Effector CD8-positive, alpha-beta T cell (primary cell): ENCODE data around the gene PSMA8.
"Not testable (repeated sequence)": the region's sequence is repeated elsewhere in the genome, so short reads cannot be mapped to it uniquely, and the experiment has no call there.

ENCODE experiments used
- DNase-seq: peaks from one replicate; lab custom pipeline; 2025; lab: John Stamatoyannopoulos, UW

The PSMA8 gene

GRCh38 chr18:26233208-26233607, 99.5 kb downstream of the PSMA8 start:
- DNase-seq, result no peak

- DNase-seq, result not testable (repeated sequence)
Observed at GRCh38 chr18:26237363-26237762, 103.7 kb downstream of the PSMA8 start.

GRCh38 chr18:26238718-26239117, 105.0 kb downstream of the PSMA8 start:
- not testable (repeated sequence) for DNase-seq

- not testable (repeated sequence) for DNase-seq
Observed at GRCh38 chr18:26242392-26242791, 108.7 kb downstream of the PSMA8 start.
